ENCODE data around the gene LIMS2.

LIMS2 gene

GRCh38 chr2:127700527-127701192 lies 25.3 kb upstream of the LIMS2 start:
- DNase-seq = peak; percentile 32

- DNase-seq = no peak
Measured at GRCh38 chr2:127698553-127699355, 23.4 kb upstream of the LIMS2 start.

- no peak for DNase-seq
Measured at GRCh38 chr2:127697482-127698180, 22.3 kb upstream of the LIMS2 start.

GRCh38 chr2:127695491-127696472 lies 20.5 kb upstream of the LIMS2 start:
- no peak for DNase-seq

GRCh38 chr2:127694986-127695385 lies 19.7 kb upstream of the LIMS2 start:
- no peak for DNase-seq

GRCh38 chr2:127690696-127691095 lies 15.4 kb upstream of the LIMS2 start:
- DNase-seq = no peak

GRCh38 chr2:127688405-127688804 lies 13.1 kb upstream of the LIMS2 start:
- DNase-seq = no peak

- no peak for DNase-seq
Measured at GRCh38 chr2:127685410-127686080, 10.2 kb upstream of the LIMS2 start.

GRCh38 chr2:127683757-127684156 lies 8.4 kb upstream of the LIMS2 start:
- DNase-seq = no peak

- DNase-seq = no peak
Measured at GRCh38 chr2:127683056-127683455, 7.7 kb upstream of the LIMS2 start.

GRCh38 chr2:127681976-127682857 lies 6.9 kb upstream of the LIMS2 start:
- DNase-seq = no peak

GRCh38 chr2:127681288-127681804 lies 6.0 kb upstream of the LIMS2 start:
- no peak for DNase-seq

GRCh38 chr2:127680706-127681287 lies 5.5 kb upstream of the LIMS2 start:
- DNase-seq = no peak

- no peak for DNase-seq
Measured at GRCh38 chr2:127679680-127680361, 4.5 kb upstream of the LIMS2 start.

GRCh38 chr2:127678991-127679390 lies 3.7 kb upstream of the LIMS2 start:
- no peak for DNase-seq

- no peak for DNase-seq
Measured at GRCh38 chr2:127678531-127678930, 3.2 kb upstream of the LIMS2 start.

- no peak for DNase-seq
Measured at GRCh38 chr2:127676906-127677305, 1.6 kb upstream of the LIMS2 start.

- DNase-seq = no peak
Measured at GRCh38 chr2:127674241-127675209, 805 bp downstream of the LIMS2 start.
